NCI-H1417 treated with DMSO at 0.1 percent for 48 hours (cell line): ENCODE data around the gene C4B.

Source experiments
- DNase-seq: peaks from one replicate; lab custom pipeline; 2025; lab: John Stamatoyannopoulos, UW

The C4B gene

DNA sequence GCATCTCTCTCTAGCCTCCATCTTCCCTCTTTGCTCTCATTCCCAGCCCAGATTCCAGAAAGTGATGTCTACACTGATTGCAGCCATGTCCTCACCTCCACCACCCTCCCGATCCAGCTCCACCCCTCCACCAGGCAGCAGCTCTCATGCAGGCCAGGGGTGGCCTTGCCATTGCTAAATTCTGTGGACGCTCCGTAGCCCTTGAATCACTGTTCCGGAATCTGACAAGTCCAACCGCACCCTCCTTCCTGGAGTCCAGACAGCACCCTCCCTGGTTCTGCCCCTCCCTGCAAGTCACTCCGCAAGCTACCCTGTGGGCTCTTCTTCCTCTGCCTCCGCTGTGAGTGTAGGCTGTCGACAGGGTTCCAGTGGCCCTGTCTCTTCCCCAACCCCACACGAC is 68.3 kb downstream of the C4B start:
- no peak for DNase-seq

DNA sequence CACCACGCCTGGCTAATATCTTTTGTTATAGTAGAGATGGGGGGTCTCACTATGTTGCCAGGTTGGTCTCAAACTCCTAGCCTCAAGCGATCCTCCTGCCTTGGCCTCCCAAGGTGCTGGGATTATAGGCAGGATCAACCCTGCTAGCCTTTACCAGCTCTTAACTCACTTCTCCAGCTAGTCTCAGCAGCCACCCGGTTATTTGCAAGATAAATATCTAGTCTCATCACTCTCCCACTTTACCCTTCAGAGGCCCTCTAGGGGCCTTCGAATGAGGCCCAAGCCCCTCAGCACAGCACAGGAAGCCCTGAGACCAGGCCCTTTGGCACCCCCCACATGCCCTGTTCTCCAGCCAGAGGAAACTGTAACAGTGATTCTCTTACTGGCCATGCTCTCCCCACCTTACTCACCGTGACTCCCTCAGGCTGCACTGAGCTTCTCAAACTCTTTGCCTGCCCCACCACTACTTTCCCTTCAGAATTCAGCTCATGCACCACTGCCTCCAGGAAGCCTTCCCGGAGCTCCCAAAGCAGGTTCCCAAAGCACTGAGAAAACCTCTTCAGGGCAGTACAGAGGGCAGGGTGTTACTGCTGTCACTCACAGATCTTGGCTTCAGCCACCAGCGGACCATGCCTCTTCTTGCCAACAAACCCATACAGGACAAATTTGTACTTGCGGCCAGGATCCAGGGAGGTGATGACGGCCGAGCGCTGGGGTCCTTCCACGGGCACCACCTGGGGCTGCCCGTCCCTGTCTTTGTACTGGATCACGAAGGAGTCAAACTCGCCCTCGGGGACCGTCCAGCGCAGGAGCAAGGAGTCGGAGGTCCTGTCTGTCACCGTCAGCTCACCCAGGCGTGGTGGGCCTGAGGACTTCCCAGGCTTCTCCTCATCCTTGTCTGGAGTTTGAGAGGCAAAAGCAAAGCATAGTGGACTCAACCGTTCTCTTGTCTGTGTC is 69.5 kb downstream of the C4B start:
- no peak for DNase-seq

DNA sequence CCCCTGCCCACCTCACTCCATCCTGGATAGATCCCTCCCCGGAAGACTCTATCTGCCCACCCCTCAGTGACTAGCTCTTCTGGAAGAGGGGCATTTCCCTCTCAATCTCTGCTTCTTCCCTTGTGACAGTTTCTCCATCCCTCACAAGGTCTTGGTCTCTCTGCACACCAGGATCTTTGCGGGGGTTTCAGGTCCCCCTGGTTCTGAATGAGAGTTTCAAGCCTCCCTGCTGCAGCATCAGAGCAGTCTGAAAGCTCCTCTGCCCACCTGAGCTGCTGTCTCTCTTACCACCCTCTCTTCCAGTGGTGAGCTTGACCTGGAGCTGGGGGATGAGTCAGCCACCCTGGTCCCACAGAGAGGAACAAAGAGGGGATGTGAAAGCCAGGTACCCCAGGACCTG is 70.2 kb downstream of the C4B start:
- no peak for DNase-seq
